22Rv1 (cell line): ENCODE results near the gene XRCC4.

Experiments
- CTCF ChIP-seq: fragments of 450-650 bp; IDR thresholded peaks from 2 replicates; pipeline ENCODE4 v1.5.1; 2017; ENCODE audit warnings: mild to moderate bottlenecking
- ZFX ChIP-seq: fragments of 450-650 bp; IDR thresholded peaks from 2 replicates; pipeline ENCODE4 v1.6.1; 2017; ENCODE audit warnings: antibody characterized with exemption, borderline replicate concordance

- no peak for TF ChIP-seq CTCF
- no peak for TF ChIP-seq ZFX
Observed at GRCh38 chr5:83281176-83281575, 203.8 kb downstream of the XRCC4 start.
